ENCODE measurements around the gene PCED1B.
A peak's percentile ranks its signal among the peaks of the same experiment; 100 is the strongest.

Gene PCED1B

DNA sequence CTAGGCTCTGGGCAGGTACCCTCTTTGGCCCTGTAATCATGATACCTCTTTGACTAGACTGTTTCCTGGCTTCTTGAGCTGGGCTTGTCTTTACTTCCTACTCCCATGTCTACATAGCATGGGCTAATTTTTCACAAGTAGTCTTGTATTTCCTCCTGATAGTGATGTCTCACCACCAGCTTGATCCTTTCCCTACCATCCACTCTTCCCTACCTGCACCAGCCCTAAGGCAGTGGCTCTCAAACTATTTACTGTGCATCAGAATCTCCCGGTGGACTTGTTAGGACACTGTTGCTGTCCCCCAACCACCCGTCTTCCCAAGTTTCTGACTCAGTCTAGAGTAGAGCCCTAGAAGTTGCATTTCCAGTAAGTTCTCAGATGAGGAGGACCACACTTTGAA, 163.0 kb downstream of the PCED1B start:
- TF ChIP-seq CREB1 (IDR thresholded peaks at IDR 0.05; ENCODE audit: low read depth) (no peak), ZBTB7A (IDR thresholded peaks at IDR 0.05; ENCODE audit: low read depth) (no peak), CEBPB (IDR thresholded peaks at IDR 0.05) (no peak), RAD21 (IDR thresholded peaks at IDR 0.05; ENCODE audit: low read depth) (no peak), TCF12 (IDR thresholded peaks at IDR 0.05; ENCODE audit: low read depth) (no peak), EGR1 (IDR thresholded peaks at IDR 0.05) (no peak), YY1 (IDR thresholded peaks at IDR 0.05; ENCODE audit: low read depth) (no peak), TEAD4 (IDR thresholded peaks at IDR 0.05) (no peak), REST (IDR thresholded peaks at IDR 0.05; ENCODE audit: low read depth) (no peak), TAF1 (IDR thresholded peaks at IDR 0.05; ENCODE audit: low read depth) (no peak), USF1 (IDR thresholded peaks at IDR 0.05) (no peak), NFIC (IDR thresholded peaks at IDR 0.05) (no peak), EP300 (IDR thresholded peaks at IDR 0.05; ENCODE audit: borderline replicate concordance) (no peak), FOXM1 (IDR thresholded peaks at IDR 0.05; ENCODE audit: borderline replicate concordance, low read depth) (no peak)
- TF ChIP-seq, protein P1, sequence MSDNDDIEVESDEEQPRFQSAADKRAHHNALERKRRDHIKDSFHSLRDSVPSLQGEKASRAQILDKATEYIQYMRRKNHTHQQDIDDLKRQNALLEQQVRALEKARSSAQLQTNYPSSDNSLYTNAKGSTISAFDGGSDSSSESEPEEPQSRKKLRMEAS (IDR thresholded peaks at IDR 0.05) = no peak

DNA sequence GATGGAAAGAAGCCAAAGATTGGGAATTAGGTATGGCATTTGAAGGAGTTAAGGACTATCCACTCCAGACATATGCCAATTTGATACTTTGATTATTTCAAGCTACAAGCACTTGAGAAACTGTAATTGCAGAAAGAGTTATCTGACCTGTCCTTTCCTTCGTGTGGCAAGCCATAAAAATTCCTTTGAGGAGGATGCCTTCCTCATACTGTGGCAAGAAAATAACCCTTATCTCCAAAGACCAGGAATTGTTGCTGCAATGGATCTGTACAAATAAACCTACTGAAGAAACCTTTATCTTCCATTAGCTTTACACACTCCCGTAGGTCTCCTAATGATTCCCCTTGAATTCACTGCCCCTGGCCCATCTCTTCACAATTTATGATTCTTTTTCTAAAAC, 165.4 kb downstream of the PCED1B start:
- TF ChIP-seq TEAD4 (IDR thresholded peaks at IDR 0.05) (no peak), ZBTB7A (IDR thresholded peaks at IDR 0.05; ENCODE audit: low read depth) (no peak), EGR1 (IDR thresholded peaks at IDR 0.05) (no peak), YY1 (IDR thresholded peaks at IDR 0.05; ENCODE audit: low read depth) (no peak), CEBPB (IDR thresholded peaks at IDR 0.05) (no peak), REST (IDR thresholded peaks at IDR 0.05; ENCODE audit: low read depth) (no peak), USF1 (IDR thresholded peaks at IDR 0.05) (no peak)

GRCh38 chr12:47245623-47246022, 166.2 kb downstream of the PCED1B start:
- no peak for TF ChIP-seq EGR1 (IDR thresholded peaks at IDR 0.05)
- TF ChIP-seq, protein P1 (IDR thresholded peaks at IDR 0.05) = no peak
- TF ChIP-seq TAF1 (IDR thresholded peaks at IDR 0.05; ENCODE audit: low read depth) = no peak
- no peak for TF ChIP-seq NFIC (IDR thresholded peaks at IDR 0.05)
- TF ChIP-seq TCF12 (IDR thresholded peaks at IDR 0.05; ENCODE audit: low read depth) = no peak
- no peak for TF ChIP-seq RAD21 (IDR thresholded peaks at IDR 0.05; ENCODE audit: low read depth)
- no peak for TF ChIP-seq FOXM1 (IDR thresholded peaks at IDR 0.05; ENCODE audit: borderline replicate concordance, low read depth)
- no peak for TF ChIP-seq USF1 (IDR thresholded peaks at IDR 0.05)
- TF ChIP-seq CEBPB (IDR thresholded peaks at IDR 0.05) = no peak
- no peak for TF ChIP-seq ZBTB7A (IDR thresholded peaks at IDR 0.05; ENCODE audit: low read depth)
- no peak for TF ChIP-seq YY1 (IDR thresholded peaks at IDR 0.05; ENCODE audit: low read depth)
- no peak for TF ChIP-seq EP300 (IDR thresholded peaks at IDR 0.05; ENCODE audit: borderline replicate concordance)
- no peak for TF ChIP-seq REST (IDR thresholded peaks at IDR 0.05; ENCODE audit: low read depth)
- TF ChIP-seq TEAD4 (IDR thresholded peaks at IDR 0.05) = no peak
- TF ChIP-seq CREB1 (IDR thresholded peaks at IDR 0.05; ENCODE audit: low read depth) = no peak

- TF ChIP-seq FOXM1 (IDR thresholded peaks at IDR 0.05; ENCODE audit: borderline replicate concordance, low read depth) = no peak
- TF ChIP-seq EP300 (IDR thresholded peaks at IDR 0.05; ENCODE audit: borderline replicate concordance) = peak; percentile 51; the same call in 1 of the 2 replicates
- TF ChIP-seq TEAD4 (IDR thresholded peaks at IDR 0.05) = peak; percentile 49
- TF ChIP-seq RAD21 (IDR thresholded peaks at IDR 0.05; ENCODE audit: low read depth) = no peak; the same call in 1 of the 2 replicates
- peak; percentile 94 for TF ChIP-seq NFIC (IDR thresholded peaks at IDR 0.05)
- no peak for TF ChIP-seq EGR1 (IDR thresholded peaks at IDR 0.05)
- no peak for TF ChIP-seq YY1 (IDR thresholded peaks at IDR 0.05; ENCODE audit: low read depth)
- TF ChIP-seq CEBPB (IDR thresholded peaks at IDR 0.05) = no peak
- no peak for TF ChIP-seq CREB1 (IDR thresholded peaks at IDR 0.05; ENCODE audit: low read depth)
- TF ChIP-seq TCF12 (IDR thresholded peaks at IDR 0.05; ENCODE audit: low read depth) = peak; percentile 46; the same call in 1 of the 2 replicates
- TF ChIP-seq TAF1 (IDR thresholded peaks at IDR 0.05; ENCODE audit: low read depth) = no peak
- no peak for TF ChIP-seq REST (IDR thresholded peaks at IDR 0.05; ENCODE audit: low read depth)
- no peak for TF ChIP-seq USF1 (IDR thresholded peaks at IDR 0.05)
- TF ChIP-seq, protein P1 (IDR thresholded peaks at IDR 0.05) = no peak
Measured at GRCh38 chr12:47247418-47247817, 168.0 kb downstream of the PCED1B start.
